ENCODE measurements around the gene NFKBIL1. TPM values are rescaled to one million over a fixed set of nuclear protein-coding genes. Genes with fewer than 3 reads are reported as not detected.
A peak's percentile ranks its signal among the peaks of the same experiment; 100 is the strongest.

The NFKBIL1 gene
- total RNA-seq, 1 donor from 2014 or later = 29.6 TPM

DNA sequence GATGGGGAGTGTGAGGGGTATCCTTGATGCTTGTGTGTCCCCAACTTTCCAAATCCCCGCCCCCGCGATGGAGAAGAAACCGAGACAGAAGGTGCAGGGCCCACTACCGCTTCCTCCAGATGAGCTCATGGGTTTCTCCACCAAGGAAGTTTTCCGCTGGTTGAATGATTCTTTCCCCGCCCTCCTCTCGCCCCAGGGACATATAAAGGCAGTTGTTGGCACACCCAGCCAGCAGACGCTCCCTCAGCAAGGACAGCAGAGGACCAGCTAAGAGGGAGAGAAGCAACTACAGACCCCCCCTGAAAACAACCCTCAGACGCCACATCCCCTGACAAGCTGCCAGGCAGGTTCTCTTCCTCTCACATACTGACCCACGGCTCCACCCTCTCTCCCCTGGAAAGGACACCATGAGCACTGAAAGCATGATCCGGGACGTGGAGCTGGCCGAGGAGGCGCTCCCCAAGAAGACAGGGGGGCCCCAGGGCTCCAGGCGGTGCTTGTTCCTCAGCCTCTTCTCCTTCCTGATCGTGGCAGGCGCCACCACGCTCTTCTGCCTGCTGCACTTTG, 28.0 kb downstream of the NFKBIL1 start, which contains the start of gene TNF:
Gene TNF, plus strand, starts transcription at position 231 of the 567 bp plus-strand sequence. Its CDS starts 177 bp downstream, at position 408.
- Mint-ChIP-seq H3K36me3 (ENCODE audit: low read depth) (no peaks in the 10 kb centered on the region), H3K9me3 (ENCODE audit: low read depth) (no peaks in the 10 kb centered on the region), H3K4me3 (ENCODE audit: unreplicated experiment) (no peak within 1 kb of the TSS), H3K27ac (ENCODE audit: unreplicated experiment) (peak within 1 kb of the TSS; percentile 3), H3K4me1 (ENCODE audit: low read depth) (peaks cover 3% of the 10 kb centered on the region), H3K27me3 (ENCODE audit: low read depth) (no peaks in the 10 kb centered on the region)
- TF ChIP-seq, protein P1, sequence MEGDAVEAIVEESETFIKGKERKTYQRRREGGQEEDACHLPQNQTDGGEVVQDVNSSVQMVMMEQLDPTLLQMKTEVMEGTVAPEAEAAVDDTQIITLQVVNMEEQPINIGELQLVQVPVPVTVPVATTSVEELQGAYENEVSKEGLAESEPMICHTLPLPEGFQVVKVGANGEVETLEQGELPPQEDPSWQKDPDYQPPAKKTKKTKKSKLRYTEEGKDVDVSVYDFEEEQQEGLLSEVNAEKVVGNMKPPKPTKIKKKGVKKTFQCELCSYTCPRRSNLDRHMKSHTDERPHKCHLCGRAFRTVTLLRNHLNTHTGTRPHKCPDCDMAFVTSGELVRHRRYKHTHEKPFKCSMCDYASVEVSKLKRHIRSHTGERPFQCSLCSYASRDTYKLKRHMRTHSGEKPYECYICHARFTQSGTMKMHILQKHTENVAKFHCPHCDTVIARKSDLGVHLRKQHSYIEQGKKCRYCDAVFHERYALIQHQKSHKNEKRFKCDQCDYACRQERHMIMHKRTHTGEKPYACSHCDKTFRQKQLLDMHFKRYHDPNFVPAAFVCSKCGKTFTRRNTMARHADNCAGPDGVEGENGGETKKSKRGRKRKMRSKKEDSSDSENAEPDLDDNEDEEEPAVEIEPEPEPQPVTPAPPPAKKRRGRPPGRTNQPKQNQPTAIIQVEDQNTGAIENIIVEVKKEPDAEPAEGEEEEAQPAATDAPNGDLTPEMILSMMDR (IDR thresholded peaks at IDR 0.05) = no peak
- no peak for DNase-seq (ENCODE audit: low spot score)

DNA sequence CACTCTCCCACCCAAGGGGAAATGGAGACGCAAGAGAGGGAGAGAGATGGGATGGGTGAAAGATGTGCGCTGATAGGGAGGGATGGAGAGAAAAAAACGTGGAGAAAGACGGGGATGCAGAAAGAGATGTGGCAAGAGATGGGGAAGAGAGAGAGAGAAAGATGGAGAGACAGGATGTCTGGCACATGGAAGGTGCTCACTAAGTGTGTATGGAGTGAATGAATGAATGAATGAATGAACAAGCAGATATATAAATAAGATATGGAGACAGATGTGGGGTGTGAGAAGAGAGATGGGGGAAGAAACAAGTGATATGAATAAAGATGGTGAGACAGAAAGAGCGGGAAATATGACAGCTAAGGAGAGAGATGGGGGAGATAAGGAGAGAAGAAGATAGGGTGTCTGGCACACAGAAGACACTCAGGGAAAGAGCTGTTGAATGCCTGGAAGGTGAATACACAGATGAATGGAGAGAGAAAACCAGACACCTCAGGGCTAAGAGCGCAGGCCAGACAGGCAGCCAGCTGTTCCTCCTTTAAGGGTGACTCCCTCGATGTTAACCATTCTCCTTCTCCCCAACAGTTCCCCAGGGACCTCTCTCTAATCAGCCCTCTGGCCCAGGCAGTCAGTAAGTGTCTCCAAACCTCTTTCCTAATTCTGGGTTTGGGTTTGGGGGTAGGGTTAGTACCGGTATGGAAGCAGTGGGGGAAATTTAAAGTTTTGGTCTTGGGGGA, 28.7 kb downstream of the NFKBIL1 start:
- H3K27ac Mint-ChIP-seq (ENCODE audit: unreplicated experiment) = peak overlapping the region; percentile 3
- no peaks in the 10 kb centered on the region for H3K27me3 Mint-ChIP-seq (ENCODE audit: low read depth)
- DNase-seq (ENCODE audit: low spot score) = no peak
- H3K4me3 Mint-ChIP-seq (ENCODE audit: unreplicated experiment) = no peak overlapping the region
- no peaks in the 10 kb centered on the region for H3K36me3 Mint-ChIP-seq (ENCODE audit: low read depth)
- H3K4me1 Mint-ChIP-seq (ENCODE audit: low read depth) = peaks cover 8% of the 10 kb centered on the region
- H3K9me3 Mint-ChIP-seq (ENCODE audit: low read depth) = no peaks in the 10 kb centered on the region
- TF ChIP-seq, protein P1 (IDR thresholded peaks at IDR 0.05) = no peak

DNA sequence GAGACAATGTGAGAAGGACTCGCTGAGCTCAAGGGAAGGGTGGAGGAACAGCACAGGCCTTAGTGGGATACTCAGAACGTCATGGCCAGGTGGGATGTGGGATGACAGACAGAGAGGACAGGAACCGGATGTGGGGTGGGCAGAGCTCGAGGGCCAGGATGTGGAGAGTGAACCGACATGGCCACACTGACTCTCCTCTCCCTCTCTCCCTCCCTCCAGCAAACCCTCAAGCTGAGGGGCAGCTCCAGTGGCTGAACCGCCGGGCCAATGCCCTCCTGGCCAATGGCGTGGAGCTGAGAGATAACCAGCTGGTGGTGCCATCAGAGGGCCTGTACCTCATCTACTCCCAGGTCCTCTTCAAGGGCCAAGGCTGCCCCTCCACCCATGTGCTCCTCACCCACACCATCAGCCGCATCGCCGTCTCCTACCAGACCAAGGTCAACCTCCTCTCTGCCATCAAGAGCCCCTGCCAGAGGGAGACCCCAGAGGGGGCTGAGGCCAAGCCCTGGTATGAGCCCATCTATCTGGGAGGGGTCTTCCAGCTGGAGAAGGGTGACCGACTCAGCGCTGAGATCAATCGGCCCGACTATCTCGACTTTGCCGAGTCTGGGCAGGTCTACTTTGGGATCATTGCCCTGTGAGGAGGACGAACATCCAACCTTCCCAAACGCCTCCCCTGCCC, 29.6 kb downstream of the NFKBIL1 start:
- no peak overlapping the region for H3K27ac Mint-ChIP-seq (ENCODE audit: unreplicated experiment)
- DNase-seq (ENCODE audit: low spot score) = no peak
- H3K27me3 Mint-ChIP-seq (ENCODE audit: low read depth) = no peaks in the 10 kb centered on the region
- H3K36me3 Mint-ChIP-seq (ENCODE audit: low read depth) = no peaks in the 10 kb centered on the region
- no peaks in the 10 kb centered on the region for H3K9me3 Mint-ChIP-seq (ENCODE audit: low read depth)
- H3K4me3 Mint-ChIP-seq (ENCODE audit: unreplicated experiment) = no peak overlapping the region
- TF ChIP-seq, protein P1 (IDR thresholded peaks at IDR 0.05) = no peak
- peaks cover 16% of the 10 kb centered on the region for H3K4me1 Mint-ChIP-seq (ENCODE audit: low read depth)

DNA sequence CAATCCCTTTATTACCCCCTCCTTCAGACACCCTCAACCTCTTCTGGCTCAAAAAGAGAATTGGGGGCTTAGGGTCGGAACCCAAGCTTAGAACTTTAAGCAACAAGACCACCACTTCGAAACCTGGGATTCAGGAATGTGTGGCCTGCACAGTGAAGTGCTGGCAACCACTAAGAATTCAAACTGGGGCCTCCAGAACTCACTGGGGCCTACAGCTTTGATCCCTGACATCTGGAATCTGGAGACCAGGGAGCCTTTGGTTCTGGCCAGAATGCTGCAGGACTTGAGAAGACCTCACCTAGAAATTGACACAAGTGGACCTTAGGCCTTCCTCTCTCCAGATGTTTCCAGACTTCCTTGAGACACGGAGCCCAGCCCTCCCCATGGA, 30.2 kb downstream of the NFKBIL1 start:
- no peaks in the 10 kb centered on the region for H3K27me3 Mint-ChIP-seq (ENCODE audit: low read depth)
- no peak overlapping the region for H3K4me3 Mint-ChIP-seq (ENCODE audit: unreplicated experiment)
- peaks cover 16% of the 10 kb centered on the region for H3K4me1 Mint-ChIP-seq (ENCODE audit: low read depth)
- TF ChIP-seq, protein P1 (IDR thresholded peaks at IDR 0.05) = no peak
- H3K9me3 Mint-ChIP-seq (ENCODE audit: low read depth) = no peaks in the 10 kb centered on the region
- no peak overlapping the region for H3K27ac Mint-ChIP-seq (ENCODE audit: unreplicated experiment)
- no peak for DNase-seq (ENCODE audit: low spot score)
- no peaks in the 10 kb centered on the region for H3K36me3 Mint-ChIP-seq (ENCODE audit: low read depth)

Data from chondrocyte (in vitro differentiated cells).